CD14-positive monocyte (primary cell): ENCODE measurements around the gene SH3RF3. TPM values are rescaled to one million over a fixed set of nuclear protein-coding genes. Genes with fewer than 3 reads are reported as not detected.

Experiments used
- DNase-seq, 3 donors: peaks; one replicate each; pipeline ENCODE4 v3.0.0-alpha.2; 2011 to 2022
- H2AFZ ChIP-seq: 2 replicates; pipeline ENCODE4 v1.6.0; 2012; ENCODE audit warnings: mild to moderate bottlenecking, low read depth, low read length, inconsistent platforms; ENCODE audit not compliant: insufficient read depth, poor library complexity, severe bottlenecking
- H3K27ac ChIP-seq, 2 donors: 1 replicate in 1 of 2; 2 replicates in 1 of 2; pipeline ENCODE4 v1.5.1; 2012 to 2013; ENCODE audit warnings: low read length in 2 of 2, control low read depth in 1 of 2, inconsistent platforms in 1 of 2, low read depth in 1 of 2, mild to moderate bottlenecking in 1 of 2
- H3K27me3 ChIP-seq, 2 donors: one replicate each; pipeline versions ENCODE4 v1.6.0 to v1.6.1; 2011 to 2013; ENCODE audit warnings: low read length in 2 of 2; ENCODE audit not compliant: control insufficient read depth in 2 of 2, insufficient read depth in 2 of 2
- H3K36me3 ChIP-seq, 2 donors: replicated peaks in 1 of 2; 1 replicate in 1 of 2; 2 replicates in 1 of 2; pipeline versions ENCODE4 v1.5.1 to v1.6.1; 2012 to 2013; ENCODE audit warnings: low read length in 2 of 2, control low read depth in 1 of 2, inconsistent platforms in 1 of 2, mild to moderate bottlenecking in 1 of 2; ENCODE audit not compliant: insufficient read depth in 2 of 2, control insufficient read depth in 1 of 2
- H3K4me1 ChIP-seq, 2 donors: 1 replicate in 1 of 2; 2 replicates in 1 of 2; pipeline versions ENCODE4 v1.5.1 to v1.6.1; 2012 to 2013; ENCODE audit warnings: low read length in 2 of 2, control low read depth in 1 of 2, inconsistent platforms in 1 of 2, mild to moderate bottlenecking in 1 of 2, moderate library complexity in 1 of 2; ENCODE audit not compliant: insufficient read depth in 2 of 2, control insufficient read depth in 1 of 2
- H3K4me2 ChIP-seq: replicated peaks from 2 replicates; pipeline ENCODE3; 2012; ENCODE audit warnings: low read length, moderate library complexity, mild to moderate bottlenecking; ENCODE audit not compliant: poor library complexity, severe bottlenecking; ENCODE audit errors: extremely low read depth
- H3K4me3 ChIP-seq, 3 experiments: fragments of 200-600 bp in 1 of 3; sonication (generic) in 1 of 3; replicated peaks in 1 of 3; 1 replicate in 2 of 3; 2 replicates in 1 of 3; pipeline ENCODE4 v1.5.1; 2011 to 2013; ENCODE audit warnings: low read length in 3 of 3, mild to moderate bottlenecking in 3 of 3, control low read depth in 2 of 3, low read depth in 2 of 3, inconsistent platforms in 1 of 3, moderate library complexity in 1 of 3
- H3K79me2 ChIP-seq: 2 replicates; pipeline ENCODE4 v1.6.0; 2012; ENCODE audit warnings: mild to moderate bottlenecking, control low read depth, inconsistent platforms, low read length, moderate library complexity; ENCODE audit not compliant: insufficient read depth
- H3K9ac ChIP-seq: 2 replicates; pipeline ENCODE4 v1.6.0; 2017; ENCODE audit warnings: low read length, mild to moderate bottlenecking; ENCODE audit not compliant: insufficient read depth, poor library complexity, severe bottlenecking
- H3K9me3 ChIP-seq, 2 donors: replicated peaks in 1 of 2; 1 replicate in 1 of 2; 2 replicates in 1 of 2; pipeline versions ENCODE4 v1.5.1 to v1.6.1; 2012 to 2013; ENCODE audit warnings: low read length in 2 of 2, control low read depth in 1 of 2; ENCODE audit not compliant: control insufficient read depth in 1 of 2, insufficient read depth in 1 of 2
- H4K20me1 ChIP-seq: 2 replicates; pipeline ENCODE4 v1.6.0; 2012; ENCODE audit warnings: mild to moderate bottlenecking, low read length, control low read depth, moderate library complexity; ENCODE audit not compliant: insufficient read depth
- H3K27ac Mint-ChIP-seq, 7 donors: one replicate each; pipeline ENCODE4 v1.8.0; 2020; ENCODE audit warnings: mild to moderate bottlenecking in 7 of 7, mixed read lengths in 7 of 7, moderate library complexity in 6 of 7, inconsistent platforms in 2 of 7
- H3K27me3 Mint-ChIP-seq, 3 donors: one replicate each; pipeline ENCODE4 v1.8.0; 2021 to 2022; ENCODE audit warnings: low read depth in 3 of 3, mild to moderate bottlenecking in 3 of 3, mixed read lengths in 3 of 3, moderate library complexity in 3 of 3, inconsistent platforms in 1 of 3
- H3K36me3 Mint-ChIP-seq, 2 donors: one replicate each; pipeline ENCODE4 v1.8.0; 2020; ENCODE audit warnings: mixed read lengths in 2 of 2, inconsistent platforms in 1 of 2, mild to moderate bottlenecking in 1 of 2
- H3K4me1 Mint-ChIP-seq: one replicate; pipeline ENCODE4 v1.8.0; 2020; ENCODE audit warnings: mild to moderate bottlenecking, mixed read lengths
- H3K4me3 Mint-ChIP-seq, 2 donors: one replicate each; pipeline ENCODE4 v1.8.0; 2020; ENCODE audit warnings: mild to moderate bottlenecking in 2 of 2, mixed read lengths in 2 of 2, moderate library complexity in 1 of 2
- H3K9me3 Mint-ChIP-seq, 7 donors: one replicate each; pipeline ENCODE4 v1.8.0; 2020 to 2022; ENCODE audit warnings: mixed read lengths in 7 of 7, mild to moderate bottlenecking in 6 of 7, moderate library complexity in 6 of 7, inconsistent platforms in 2 of 7
- CTCF ChIP-seq: fragments of 200-600 bp; IDR thresholded peaks from one replicate; pipeline ENCODE4 v1.8.0; 2022; ENCODE audit warnings: antibody characterized with exemption, mild to moderate bottlenecking
- WGBS: methylation state at CpG from one replicate; pipeline ENCODE4 v1.1.5; 2013; ENCODE audit warnings: missing lambda C conversion rate; ENCODE audit not compliant: insufficient coverage; 5-methylcytosine and 5-hydroxymethylcytosine counted together
- intact Hi-C, 2 donors: fragments of 100-400 bp; cut with micrococcal nuclease; formaldehyde crosslinking; loops; one replicate each; pipeline versions ENCODE4 v1.15.0 to v1.15.1; 2023
- polyA plus RNA-seq, 3 donors: library from polyadenylated mRNA; depleted of rRNA in 1 of 3; unstranded in 2 of 3; stranded (reverse) in 1 of 3; fragments of 300-500 nt in 2 of 3; fragments of >200 nt in 1 of 3; fragmentation: Illumina TruSeq in 2 of 3; gene quantifications; 1 replicate in 2 of 3; 2 replicates in 1 of 3; pipeline ENCODE4 v1.2.3, GENCODE V29; 2012 to 2021

SH3RF3 gene
- polyA plus RNA-seq, 3 donors, result 0.25 to 0.75 (median 0.34) TPM

- Histone ChIP-seq H3K9me3 (no peaks in the 10 kb centered on the region), H3K9ac (no peak overlapping the region), H3K4me3 (no peak overlapping the region), H3K27me3 (no peaks in the 10 kb centered on the region), H3K36me3 (no peaks in the 10 kb centered on the region), H2AFZ (no peak overlapping the region), H3K79me2 (no peaks in the 10 kb centered on the region), H3K4me1 (no peaks in the 10 kb centered on the region), H3K4me2 (no peak overlapping the region), H4K20me1 (no peaks in the 10 kb centered on the region), H3K27ac (no peak overlapping the region)
- Mint-ChIP-seq H3K4me3 (no peak overlapping the region), H3K4me1 (no peaks in the 10 kb centered on the region), H3K27me3 (peaks cover 4 to 14% (median 5%) of the 10 kb centered on the region in 3 donors), H3K36me3 (no peaks in the 10 kb centered on the region), H3K27ac (peak overlapping the region in 1 of 7 donors; percentile 42), H3K9me3 (peaks cover 0 to 2% (median 0%) of the 10 kb centered on the region in 7 donors)
- intact Hi-C loops, result no loop called here
- no peak for DNase-seq
- WGBS, result no CpG with 5 or more reads among the region's 6 CpGs
- no peak for TF ChIP-seq CTCF
These were observed 213.9 kb downstream of the SH3RF3 start for GRCh38 chr2:109342930-109343329.

GRCh38 chr2:109343460-109343859 is 214.5 kb downstream of the SH3RF3 start:
- Mint-ChIP-seq H3K27me3 (peaks cover 4 to 15% (median 5%) of the 10 kb centered on the region in 3 donors), H3K4me1 (peaks cover 2% of the 10 kb centered on the region), H3K36me3 (no peaks in the 10 kb centered on the region), H3K9me3 (peaks cover 0 to 2% (median 0%) of the 10 kb centered on the region in 7 donors), H3K4me3 (no peak overlapping the region), H3K27ac (no peak overlapping the region)
- Histone ChIP-seq H3K9me3 (no peaks in the 10 kb centered on the region), H2AFZ (no peak overlapping the region), H3K9ac (no peak overlapping the region), H3K27me3 (no peaks in the 10 kb centered on the region), H3K4me2 (no peak overlapping the region), H3K4me1 (no peaks in the 10 kb centered on the region), H3K36me3 (no peaks in the 10 kb centered on the region), H3K27ac (no peak overlapping the region), H3K4me3 (no peak overlapping the region), H4K20me1 (no peaks in the 10 kb centered on the region), H3K79me2 (no peaks in the 10 kb centered on the region)
- intact Hi-C loops, result no loop called here
- no peak for DNase-seq
- no peak for TF ChIP-seq CTCF
- WGBS, result 100% methylated on average over 3 of the region's 5 CpGs
